NCI-H345 (cell line): ENCODE results near the gene MYMK.
A peak's percentile ranks its signal among the peaks of the same experiment; 100 is the strongest.

Source experiments
- DNase-seq: peaks from one replicate; lab custom pipeline; 2025; lab: John Stamatoyannopoulos, UW

Gene MYMK

DNA sequence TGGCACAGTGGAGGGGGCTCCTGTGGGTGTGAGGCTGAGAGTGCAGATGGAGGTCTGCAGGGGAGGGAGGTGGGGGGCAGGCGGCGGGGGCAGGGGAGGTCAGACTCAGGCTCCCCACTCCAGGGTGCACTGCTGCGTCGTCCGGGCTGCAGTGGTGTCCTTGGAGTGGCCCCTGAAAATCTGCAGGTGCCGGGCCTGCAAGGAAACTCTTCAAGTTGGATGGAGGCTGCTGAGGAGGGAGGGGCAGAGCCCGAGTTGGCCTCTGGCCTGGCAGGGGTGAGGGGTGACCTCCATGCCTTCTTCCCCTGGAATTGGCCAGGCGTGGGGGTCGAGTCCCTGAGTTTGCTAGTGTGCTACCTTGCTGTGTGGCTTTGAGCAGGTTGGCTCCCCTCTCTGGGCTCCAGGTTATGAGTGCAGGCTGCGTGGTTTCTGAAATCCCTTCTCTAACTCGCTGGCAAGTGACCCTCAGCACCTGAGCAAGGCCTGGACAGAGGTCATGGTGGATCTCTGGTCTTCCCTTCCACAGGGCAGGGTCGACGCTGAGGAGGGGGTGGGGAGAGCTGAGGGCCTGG is 10.6 kb upstream of the MYMK start:
- DNase-seq: no peak

DNA sequence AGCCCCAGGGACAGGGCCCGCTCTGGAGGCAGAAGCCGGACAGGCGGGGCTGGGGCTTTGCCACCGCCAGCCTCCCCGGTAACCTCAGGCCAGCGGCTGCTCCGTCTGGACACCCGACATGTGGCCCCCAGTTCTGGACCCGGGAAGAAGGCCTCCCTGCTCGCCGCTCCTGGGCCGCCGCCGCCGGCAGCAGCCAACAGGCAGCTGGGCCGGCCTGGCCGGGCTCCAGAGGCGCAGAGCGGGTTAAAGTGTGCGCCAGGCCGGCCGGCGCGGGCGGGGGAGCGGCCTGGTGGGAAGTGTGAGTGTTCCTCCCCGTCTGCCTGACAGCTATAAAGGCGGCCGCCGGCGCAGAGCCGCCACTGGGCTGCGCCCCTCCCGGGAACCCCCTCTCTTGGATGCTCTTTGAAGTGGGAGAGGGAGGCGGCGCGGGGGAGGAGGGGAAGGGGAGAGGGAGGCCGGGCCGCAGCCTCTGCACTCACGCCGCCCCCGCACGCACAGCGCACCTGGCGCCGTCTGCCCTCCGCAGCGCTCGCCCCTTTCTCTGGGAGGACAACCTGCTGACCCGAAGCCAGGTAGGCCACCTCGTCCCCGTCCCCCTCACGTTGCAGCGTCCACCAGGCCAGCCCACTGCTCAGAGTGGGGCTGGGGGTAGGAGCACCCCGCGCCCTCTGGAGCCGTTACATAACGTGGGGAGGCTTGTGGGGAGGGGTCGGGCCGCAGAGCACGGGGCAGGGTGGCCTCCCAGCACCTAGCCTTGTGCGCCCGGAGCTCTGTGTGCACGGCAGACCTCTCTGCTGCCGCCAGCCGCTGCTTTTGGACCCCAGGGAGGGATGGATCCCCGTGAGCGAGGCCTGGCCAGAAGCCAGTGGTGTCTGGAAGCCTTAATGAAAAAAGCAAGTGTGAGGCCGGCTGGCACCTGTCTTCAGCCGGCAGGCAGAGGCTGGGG is 9.9 kb upstream of the MYMK start, which contains the start of gene ADAMTSL2:
TSS of gene ADAMTSL2 (plus strand) at position 359 of the 946 bp plus-strand sequence. CDS start 2,009 bp downstream, outside the sequence.
- DNase-seq: peak; percentile 67

DNA sequence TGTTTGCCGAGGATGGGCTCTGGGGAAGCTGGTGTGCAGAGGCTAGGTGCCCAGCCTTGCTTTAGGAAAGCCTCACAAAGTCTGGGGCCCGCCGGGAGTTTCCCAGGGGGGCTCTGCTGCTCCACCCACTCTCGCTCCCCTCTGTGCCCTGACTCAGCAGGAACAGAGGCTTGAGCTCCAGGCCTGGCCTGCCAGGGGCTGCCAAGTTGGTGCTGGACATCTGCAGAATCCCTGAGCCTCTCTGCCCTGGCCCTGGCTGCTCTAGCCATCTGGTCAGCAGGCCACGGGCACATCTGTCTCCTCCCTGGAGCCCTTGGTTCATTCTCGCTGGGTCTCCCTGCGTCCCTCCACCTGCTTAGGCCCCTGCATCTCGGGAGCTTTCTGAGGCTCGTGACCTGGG is 9.1 kb upstream of the MYMK start:
- no peak for DNase-seq

- DNase-seq: peak; percentile 54
These were observed 8.3 kb upstream of the MYMK start for GRCh38 chr9:133532937-133533668.

DNA sequence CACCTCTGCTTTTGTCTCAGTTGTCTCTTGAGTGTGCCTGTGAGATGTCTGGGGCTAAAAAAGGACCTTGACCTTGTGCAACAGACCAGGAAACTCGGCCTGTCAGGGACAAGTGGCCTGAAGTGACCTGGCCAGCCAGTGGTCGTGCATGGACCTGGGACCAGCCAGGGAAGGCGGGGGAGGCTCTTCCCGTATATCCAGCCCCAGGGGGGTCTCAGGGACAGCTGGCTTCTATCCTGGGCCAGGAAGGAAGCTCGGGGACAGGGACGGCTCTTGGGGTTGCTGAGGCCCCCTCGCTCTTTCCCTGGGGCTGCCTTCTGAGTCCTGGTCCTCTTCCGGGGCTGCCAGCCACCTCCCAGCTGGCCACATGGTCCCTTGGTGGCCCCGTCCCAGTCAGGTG is 6.5 kb upstream of the MYMK start:
- DNase-seq: no peak

DNA sequence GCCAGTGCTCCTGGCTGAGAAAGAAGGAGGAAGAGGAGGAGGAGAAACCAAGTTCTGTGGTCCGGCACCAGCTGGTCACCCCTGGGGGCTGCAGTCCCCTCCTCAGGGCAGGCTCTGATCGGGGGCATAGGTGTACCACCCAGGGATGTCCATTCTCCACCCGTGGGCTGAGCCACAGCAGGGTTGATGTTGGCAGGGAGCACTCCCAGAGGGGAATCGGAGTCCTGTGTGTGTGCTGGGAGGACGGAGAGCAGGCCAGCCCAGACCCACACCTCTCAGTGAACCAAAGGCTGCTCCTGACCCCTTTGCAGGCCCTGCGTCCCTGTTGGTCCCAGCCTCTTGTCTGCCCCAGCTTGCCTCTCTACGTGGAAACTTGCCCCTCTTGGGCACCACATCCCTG is 5.1 kb upstream of the MYMK start:
- no peak for DNase-seq

DNA sequence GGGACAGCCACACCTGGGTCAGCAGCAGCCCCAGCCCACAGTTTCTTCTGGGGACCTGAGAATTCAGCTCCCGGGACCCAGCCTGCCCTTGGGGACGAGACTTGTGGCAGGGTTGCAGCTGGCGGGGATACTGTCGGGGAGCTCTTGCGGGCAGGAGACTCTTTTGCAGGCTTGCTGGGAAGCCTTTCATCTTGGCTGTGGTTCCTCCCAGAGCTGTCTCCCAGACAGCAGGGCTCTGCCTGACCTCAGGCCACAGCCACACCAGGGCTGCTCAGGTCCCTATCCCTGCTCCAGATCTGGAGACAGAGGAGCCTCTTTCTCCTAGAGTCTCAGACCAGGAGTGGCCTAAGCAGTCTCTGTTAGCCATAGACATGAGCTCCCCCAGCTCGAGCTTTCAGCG is 4.7 kb upstream of the MYMK start:
- no peak for DNase-seq

DNA sequence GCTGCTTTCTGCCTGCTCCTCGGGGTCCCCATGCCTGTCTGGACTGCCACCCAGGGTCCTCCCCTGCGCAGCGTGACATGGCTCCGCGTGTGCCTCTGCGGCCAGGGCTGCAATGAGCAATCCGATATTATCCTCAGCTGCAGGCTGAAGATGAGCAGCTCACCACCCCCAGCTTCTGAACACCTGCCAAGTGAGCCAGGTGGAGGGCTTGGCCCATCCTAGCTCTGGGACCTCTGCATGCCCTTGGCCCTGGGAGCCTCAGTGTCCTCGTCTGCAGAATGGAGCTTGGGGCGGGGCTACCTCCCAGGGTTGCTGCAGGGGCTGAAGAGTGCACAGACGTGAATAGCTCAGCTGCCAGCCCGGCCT is 4.1 kb upstream of the MYMK start:
- DNase-seq: peak; percentile 57

DNA sequence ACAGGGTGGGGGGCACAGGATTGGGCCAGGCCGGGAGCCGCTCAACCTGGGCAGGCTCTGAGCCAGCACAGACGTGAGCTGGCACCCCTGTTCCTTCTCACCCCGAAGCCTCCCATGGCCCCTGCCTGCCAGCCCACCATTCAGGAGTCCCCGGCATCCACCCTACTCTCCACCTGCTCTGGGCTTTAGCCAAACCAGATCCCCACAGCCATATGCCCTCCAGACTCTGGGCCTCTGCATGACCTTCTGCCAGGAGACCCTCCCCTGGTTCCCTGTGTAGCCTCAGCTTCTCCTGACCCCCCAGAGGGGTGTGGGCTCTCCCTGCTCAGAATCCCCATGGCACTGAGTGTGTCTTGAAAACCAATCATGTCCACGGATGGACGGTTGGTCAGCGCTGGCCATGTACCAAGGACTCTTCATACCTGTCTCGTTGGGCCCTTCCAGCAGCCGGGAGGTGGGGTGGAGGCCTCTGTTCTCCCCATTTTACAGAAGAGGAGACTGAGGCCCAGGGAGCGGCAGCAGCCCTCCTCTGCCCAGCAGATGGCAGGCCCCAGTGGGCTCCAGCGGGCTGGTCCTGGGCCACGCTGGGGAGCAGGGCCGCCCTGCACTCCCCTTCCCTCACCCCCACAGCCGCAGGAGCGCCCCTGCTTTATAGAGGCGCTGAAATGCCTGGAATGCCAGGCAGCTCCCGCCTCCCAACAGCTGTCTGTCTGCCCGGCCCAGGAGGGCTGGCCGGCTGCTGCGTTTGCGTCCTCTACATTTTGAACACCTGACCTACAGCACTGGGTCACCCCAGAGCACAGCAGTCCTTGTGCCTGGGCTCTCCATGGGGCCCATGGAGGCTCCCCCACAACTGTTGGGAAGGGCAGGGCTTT is 3.5 kb upstream of the MYMK start:
- DNase-seq: no peak

- no peak for DNase-seq
These were observed 2.7 kb upstream of the MYMK start for GRCh38 chr9:133527444-133527920.

DNA sequence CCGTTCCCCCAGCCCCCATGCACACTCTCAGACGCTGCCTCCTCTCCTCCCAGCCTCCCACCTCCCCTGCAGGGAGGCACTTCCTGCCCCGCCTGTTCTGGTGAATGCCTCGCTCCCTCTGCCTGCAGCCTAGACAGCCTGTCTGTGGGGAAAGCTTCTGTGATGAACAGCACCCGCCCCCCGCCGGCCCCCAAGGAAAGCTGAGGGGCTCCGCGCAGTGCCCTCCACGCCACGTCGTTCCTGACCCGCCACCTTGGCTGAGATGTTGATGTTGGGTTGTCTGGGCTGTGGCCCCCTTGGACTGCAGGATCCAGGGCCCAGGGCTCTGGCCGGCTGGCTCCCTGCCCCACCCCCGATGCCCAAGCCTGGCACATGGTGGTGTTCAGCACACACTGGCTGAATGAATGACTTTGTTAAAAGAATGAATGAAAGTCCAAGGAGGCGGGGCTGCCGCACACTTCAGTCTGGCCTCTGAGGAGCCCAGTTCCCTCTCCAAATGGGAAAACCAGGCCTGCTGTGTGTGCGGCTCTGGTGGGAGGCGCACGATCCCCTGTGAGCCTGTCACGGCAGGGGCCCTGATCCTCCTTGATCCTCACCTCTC is 2.1 kb upstream of the MYMK start:
- DNase-seq: peak; percentile 29

GRCh38 chr9:133525677-133526076 is 918 bp upstream of the MYMK start:
- no peak for DNase-seq

DNA sequence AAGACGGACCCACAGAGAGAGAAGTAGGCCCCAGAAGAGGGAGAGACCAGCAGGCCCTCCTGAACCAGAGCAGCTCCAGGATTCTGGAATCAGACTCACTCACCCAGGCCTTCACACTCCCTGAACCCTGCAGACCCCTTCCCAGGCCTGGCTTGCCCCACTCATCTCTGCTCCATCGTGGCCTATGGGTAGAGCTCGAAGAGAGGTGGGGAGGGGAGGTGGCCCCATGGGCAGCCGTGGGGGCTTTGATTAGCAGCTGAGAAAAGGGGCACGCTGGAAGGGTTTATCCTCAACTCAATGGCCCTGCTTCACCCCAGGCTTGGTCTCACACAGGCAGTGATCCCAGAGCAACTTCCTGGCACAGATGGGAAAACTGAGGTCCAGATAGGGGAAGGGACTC is 613 bp downstream of the MYMK start:
- DNase-seq: no peak

DNA sequence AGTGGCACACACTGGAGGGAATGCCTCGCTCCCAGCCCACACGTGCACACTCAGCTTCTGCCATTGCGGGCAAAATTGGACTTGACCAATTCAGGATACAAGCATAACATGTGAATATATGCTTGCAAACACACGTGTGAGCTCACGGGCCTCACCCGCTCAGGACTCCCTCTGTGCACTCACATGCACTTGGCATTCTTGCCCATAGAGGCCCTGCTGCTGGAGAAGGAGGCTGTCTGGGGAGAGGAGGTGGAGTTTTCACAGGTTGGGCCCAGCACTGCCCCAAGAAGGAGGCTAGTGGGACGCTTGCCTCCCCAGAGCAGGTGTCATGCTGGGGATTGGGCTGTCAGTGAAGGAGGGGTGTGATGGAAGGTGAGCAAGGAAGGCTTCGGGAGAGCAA is 1.7 kb downstream of the MYMK start:
- DNase-seq: no peak

GRCh38 chr9:133522073-133522910 is 2.5 kb downstream of the MYMK start:
- DNase-seq: no peak

DNA sequence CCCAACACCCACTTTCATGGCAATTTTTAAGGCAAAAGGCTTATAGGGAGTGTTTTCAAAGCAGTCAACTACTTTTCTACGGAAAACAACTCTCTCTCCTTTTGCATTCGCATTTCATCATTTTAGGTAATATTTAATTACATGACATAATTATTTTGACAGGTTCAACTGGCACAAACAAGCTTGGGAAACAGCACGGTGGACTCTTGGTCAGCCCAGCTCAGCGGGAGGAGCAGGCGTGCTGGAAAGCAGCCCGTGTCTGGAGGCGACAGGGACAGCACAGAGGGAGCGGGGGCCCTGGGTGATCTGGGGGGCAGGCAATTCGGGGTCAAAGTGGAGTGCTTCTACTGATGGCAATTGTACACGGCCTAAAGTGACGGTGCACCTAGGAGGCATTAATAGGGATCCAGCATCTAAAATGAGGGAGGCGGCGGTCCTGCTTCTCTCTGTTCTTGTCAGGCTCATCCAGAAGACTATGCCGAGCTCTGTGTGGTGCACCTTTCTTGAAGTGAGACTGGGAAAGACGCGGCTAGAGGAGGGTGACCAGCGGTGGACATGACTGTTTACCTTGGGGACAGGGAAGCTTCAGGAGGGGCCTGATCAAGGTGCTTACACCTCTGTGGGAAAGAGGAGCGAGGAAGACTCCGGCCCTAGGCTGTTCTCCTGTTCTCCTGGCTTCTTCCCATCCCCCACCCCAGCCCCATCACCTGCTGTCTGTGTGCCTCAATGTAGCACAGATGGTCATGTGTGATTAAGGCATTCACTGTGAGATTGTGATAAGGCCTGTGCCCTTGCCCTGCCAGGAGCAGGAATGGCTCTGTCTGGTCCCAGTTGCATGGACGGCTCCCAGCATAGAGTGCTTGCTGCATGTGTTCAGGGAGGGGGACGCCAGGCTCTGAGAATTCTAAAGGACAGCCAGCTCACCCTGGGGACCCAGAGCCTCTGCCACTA is 3.4 kb downstream of the MYMK start:
- no peak for DNase-seq

DNA sequence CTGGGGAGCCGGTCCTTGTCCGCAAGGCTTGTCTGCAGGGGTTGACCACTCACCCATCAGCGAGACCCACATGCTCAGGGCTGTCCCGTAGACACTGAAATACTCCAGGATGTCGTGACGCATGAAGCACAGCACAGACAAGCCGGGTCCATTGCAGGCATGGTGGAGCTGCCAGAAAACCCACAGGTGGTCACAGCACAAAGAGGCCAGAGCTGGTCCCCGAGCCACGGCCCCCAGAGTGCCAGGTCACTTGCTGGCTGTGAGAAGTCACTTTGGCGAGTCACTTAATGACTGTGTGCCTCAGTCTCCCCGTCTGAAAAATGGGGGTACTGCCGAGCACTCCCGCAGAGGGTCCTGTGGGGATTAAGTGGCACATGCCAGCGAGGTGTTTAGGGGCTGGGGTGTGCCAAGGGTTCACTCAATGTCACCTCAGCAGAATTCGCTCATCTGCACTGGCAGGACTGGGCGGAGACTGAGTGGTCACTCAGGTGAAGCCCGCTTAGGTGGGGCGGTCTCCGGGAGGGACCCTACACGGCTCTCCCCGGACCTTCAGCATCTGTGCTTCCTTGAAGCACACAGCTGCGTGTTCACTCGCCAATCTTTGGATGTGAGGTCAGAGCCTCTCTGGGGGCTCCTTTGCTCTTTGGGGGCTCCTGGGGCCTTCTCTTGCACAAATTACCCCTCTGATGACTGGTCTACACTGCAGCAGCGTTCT is 4.5 kb downstream of the MYMK start:
- DNase-seq: no peak

DNA sequence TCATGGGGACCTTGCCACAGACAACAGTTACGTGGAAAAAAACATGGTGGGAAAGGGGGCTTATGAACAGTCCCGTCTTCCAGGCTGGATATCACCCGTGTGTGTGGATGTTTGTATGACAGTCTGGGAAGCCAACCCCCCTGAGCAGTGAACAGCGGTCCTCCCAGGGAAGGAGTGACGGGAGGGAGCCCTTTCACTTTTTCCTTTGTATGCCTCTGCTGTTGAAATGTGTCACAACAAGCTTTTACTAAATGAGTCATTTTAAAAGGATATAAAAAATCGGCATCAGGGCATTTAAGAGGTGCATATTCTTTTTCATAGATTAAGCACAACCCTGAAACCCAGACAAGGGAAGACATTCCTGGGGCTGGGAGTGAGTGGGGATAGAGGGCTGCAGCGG is 5.1 kb downstream of the MYMK start:
- no peak for DNase-seq
